ENCODE measurements around the gene PCED1B.
"Not testable (repeated sequence)": the region's sequence is repeated elsewhere in the genome, so short reads cannot be mapped to it uniquely, and the experiment has no call there.

Gene PCED1B

DNA sequence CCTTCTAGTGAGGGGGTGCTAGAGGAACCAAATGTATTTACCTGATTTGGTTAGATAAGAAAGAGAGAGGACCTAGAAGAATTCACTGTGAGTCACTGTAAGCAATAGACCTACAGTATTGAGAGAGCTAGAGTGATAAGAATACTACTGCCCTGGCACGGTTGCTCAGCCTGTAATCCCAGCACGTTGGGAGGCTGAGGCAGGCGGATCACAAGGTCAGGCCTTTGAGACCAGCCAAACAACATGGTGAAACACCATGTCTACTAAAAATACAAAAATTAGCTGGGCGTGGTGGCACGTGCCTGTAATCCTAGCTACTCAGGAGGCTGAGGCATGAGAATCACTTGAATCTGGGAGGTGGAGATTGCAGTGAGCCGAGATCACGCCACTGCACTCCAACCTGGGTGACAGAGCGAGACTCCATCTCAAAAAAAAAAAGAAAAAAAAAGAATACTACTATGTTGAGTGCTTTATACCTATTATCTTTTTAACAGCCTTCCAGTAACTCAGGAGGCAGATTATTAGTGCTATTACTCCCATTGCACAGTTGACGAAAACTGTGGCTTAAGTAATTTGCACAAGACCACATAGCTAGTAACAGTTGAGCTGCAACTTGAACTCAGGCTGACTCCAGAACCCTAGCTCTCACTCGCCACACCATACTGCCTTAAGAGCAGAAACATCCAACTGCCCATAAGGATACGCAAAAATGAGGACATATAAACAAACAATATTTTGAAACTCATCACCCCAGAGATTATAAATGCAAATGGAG is 102.9 kb downstream of the PCED1B start:
- not testable (repeated sequence) for FAIRE-seq

DNA sequence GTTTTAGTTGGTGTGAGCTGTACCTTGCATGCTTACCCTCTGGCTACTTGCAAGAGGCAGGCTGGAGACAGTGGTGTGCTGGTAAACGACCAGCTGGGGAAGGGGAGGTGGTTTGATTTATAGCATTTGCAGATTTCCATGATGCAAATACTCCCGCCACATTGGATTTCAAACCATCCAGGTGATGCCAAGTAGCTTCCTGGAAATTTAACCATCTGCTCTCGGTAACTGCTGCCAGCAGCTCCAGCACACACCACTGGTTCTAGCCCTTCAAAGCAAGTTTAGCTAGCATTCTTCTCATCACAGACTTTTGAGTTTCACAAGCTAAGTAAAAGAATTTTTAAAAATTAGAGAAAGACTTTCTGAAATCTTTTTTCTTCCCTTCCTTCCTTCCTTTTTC is 104.8 kb downstream of the PCED1B start:
- FAIRE-seq: no peak

DNA sequence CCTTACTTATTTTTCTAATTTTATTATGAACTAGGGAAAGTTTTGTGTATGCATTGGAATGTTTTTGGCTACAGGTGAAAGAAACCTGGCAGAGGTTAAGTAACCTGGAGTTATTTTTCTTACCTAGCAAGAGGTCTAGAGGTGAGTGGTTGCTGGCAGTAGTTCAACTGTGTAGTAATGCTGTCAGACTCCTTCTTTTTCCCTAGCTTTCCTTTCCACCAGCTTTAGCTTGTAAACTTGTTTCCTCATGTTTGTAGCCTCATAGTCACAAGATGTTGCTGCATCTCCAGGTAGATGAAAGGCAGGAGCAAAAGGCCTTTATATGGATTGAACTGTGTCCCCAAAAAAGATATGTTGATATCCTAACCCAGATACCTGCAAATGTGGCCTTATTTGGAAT is 105.4 kb downstream of the PCED1B start:
- FAIRE-seq: no peak

DNA sequence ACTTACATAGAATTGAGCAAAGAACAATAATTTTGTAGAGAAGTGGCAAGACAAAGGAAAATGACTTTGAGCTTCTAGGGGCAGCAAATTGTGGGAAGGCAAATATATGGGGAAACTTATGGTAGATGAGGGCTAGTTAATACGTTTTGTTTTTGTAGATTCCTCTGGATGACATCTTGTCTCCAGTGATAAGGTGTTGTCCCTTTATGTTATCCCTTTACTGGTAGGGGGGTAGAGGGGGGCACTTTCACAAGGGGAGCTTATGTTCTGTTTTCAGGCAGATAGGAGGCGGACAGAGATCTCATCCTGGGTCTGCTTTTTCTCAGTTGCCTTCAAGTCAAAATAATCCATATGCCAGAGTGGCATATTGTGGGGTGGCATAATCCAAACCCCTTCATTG is 106.8 kb downstream of the PCED1B start:
- no peak for FAIRE-seq

DNA sequence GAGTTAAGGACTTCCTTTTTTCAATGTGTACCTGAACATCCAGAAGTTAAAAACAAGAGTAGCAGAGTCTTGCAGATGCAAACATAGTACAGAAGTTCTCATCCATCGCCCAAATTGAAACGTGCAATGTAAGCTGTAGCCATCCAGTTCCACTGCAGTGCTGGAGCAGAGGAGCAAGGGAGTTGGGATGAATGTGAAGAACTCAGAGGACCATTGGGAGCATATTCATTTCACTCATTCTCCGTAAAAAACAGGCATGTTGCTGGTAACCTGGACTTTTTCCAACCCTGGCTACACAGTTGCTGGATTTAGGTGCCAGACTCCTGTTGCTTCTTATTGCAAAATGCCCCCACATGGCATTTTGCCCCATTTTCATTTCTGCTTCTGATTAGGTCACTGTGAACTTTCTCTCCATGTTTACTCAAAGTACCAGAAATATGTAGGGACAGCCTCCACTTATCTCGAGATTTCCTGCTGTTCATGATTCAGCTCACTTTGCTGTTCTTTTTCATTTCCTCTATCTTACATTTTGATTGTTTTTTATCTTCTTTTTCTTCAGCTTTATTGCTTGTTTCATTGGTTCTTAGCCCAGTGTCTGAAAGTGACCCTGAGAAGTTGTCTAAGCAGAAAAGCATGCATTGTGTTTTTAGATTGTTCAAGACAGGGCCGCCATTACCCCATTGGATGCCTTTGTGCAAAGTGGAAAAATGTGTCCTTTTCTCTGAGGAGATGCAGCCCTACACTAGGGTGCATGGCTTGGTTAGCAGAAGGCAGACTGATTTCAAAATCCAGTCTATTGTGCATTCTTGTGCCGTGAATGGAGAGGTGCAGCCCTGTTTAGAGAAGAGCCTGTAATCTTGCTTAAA is 109.4 kb downstream of the PCED1B start:
- FAIRE-seq: no peak

DNA sequence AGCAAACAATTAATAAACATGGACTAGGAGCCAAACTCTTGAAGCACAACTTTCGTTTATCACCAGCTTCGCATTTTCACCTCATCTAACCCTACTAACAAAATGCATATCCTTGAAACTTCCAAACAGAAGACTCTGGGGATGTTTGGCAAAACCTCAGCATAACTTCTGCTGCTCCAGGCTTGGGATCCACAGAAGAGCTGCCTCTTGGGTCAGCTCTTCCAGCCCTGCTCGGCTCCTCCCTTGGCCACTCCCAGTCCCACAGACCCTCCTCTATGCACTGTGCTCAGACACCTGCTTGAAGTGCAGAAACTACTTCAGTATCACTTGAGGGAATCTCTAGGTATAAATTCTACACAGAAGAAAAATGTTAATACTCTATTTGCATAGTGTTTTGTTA is 110.3 kb downstream of the PCED1B start:
- FAIRE-seq: no peak

DNA sequence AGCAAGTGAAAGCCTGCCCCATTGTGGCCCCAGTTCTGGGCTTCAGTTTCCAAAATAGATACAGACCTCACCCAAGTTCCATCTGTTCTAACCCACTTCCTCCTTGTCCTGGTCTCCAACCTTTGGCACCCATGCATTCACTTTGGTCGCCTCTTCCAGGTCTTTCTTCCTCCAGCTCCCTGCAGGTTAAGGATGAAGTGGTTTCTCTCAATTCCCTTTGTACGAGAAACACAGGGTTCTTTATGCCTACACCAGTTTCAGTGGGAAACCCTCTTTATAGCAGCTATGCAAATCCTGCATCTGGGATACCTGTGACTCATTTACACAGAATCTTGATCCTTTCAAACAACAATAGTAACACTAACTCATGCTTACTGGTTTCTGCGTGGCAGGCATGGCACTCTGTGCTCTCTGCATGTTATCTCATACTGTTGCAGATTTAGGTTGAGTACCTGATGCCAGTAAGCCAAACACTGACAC is 110.9 kb downstream of the PCED1B start:
- FAIRE-seq: no peak

DNA sequence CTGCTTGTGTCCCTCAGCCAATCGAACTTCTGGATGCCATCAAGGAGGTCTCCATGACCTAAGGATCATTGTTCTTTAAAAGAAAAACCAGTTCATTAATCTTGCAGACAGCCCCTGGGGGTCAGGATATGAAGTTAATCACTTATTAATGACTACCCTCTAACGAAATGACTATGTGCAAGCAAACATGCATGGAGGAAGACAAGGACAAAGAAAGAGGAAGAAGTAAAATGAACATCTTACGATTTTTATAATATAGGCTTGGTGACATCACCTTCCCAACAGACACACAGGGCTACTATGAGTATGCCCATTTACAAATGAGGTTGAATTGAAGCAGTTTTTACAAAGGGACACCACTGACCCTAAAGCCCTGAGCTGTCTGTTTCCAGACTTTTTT is 111.5 kb downstream of the PCED1B start:
- no peak for FAIRE-seq

DNA sequence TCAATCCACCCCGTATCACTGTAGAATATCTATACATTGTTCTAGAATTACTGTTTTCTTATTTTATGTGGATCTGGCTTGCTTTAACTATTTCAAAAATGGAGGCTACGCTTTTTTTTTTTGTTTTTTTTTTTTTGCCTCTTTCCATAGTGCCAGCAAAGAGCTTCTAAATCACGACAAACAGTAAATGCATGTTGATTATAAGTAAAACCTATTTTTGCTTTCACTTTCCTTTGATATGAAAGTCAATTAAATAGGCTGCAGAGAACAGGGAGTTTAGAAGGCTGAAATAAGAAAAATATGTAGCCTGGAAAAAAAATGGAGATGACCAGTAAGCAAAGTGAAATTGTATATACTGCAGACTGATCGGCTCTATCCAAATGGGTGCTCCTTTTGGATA is 112.6 kb downstream of the PCED1B start:
- FAIRE-seq: no peak

DNA sequence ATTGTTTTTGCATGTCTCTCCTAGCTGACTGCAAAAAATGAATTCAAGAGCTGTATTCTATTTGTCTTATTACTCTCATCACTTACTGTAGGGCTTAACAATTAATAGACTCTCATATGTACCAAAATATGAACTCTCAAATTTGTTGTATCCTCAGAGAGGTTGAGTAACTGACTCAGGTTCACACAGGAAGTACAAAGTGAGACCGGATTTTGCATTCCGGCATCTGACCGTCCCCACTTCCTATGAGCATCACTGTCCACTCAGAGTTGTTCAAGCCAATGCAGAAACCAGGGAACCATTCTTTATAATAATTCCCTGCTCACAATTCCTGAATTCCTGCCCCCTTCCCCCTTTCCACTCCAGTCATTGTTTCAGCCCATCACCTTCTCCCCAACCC is 113.6 kb downstream of the PCED1B start:
- no peak for FAIRE-seq

DNA sequence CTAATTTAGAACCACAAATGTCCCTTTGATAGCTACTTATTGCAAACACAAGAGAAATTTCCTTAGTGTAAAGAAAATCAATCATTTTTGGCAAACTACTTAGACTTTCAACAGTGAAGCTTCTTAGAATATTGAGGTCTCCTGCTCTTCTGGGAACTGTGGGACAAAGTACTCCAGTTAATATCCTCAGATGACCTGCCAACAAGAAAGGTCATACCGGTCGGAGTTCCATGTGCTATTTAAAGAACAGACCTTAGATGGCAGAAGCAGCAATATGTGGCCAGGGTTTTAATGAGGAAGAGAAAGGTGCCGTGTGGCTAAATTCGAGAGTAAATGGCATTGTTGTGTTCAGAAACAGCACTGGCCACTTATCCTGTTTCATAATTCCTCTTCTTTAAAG is 115.1 kb downstream of the PCED1B start:
- FAIRE-seq: no peak

DNA sequence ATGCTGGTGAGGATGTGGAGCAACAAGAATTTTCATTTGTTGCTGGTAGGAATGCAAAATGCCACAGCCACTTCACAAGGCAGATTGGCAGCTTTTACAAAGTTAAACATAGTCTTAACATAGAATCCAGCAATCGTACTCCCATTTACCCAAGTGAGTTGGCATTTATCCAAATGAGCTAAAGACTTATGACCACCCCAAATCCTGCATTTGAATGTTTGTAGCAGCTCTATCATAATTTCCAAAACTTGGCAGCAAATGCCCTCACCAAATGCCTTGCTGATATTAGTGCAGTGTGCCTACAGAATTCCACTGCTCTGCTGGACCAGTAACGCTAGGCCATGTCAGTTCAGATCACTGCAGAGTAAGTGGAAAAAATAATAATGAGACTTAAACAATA is 121.0 kb downstream of the PCED1B start:
- no peak for FAIRE-seq

DNA sequence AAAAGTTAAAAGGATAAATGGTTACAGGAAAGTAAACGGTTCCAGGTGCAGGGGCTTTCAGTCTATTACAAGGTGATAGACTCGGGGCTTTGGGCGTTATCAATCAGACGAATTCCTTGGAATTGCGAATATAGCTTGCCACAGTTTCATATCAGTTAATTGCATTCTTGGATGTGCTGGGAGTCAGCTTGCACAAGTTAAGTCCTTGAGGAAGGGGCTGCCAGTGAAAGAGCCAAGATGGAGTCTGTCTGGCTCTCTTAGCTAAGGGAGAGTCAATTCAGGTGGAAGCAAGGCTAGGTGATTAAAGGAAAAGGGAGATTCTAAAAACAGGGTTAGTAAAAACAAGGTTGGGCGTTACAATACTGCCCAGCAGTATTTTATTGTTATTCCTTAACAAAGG is 121.8 kb downstream of the PCED1B start:
- not testable (repeated sequence) for FAIRE-seq

DNA sequence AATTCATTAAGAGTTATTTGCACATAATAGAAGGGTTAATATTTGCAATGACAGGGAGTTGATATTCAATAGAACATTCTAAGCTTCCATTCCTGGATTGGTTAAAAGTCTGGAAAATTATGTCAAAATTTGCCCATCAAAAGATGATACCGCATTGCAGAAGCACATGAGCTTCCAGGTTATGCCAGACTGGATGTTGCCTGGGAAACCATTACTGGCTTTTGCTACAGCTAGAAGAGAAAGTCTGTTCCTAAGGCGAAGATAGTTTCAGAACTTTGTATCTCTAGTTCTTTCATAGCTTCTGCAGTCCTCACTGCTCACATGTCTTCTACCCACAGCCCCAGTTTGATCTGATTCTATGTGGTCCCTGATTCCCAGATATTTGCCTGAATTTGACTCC is 122.8 kb downstream of the PCED1B start:
- no peak for FAIRE-seq

DNA sequence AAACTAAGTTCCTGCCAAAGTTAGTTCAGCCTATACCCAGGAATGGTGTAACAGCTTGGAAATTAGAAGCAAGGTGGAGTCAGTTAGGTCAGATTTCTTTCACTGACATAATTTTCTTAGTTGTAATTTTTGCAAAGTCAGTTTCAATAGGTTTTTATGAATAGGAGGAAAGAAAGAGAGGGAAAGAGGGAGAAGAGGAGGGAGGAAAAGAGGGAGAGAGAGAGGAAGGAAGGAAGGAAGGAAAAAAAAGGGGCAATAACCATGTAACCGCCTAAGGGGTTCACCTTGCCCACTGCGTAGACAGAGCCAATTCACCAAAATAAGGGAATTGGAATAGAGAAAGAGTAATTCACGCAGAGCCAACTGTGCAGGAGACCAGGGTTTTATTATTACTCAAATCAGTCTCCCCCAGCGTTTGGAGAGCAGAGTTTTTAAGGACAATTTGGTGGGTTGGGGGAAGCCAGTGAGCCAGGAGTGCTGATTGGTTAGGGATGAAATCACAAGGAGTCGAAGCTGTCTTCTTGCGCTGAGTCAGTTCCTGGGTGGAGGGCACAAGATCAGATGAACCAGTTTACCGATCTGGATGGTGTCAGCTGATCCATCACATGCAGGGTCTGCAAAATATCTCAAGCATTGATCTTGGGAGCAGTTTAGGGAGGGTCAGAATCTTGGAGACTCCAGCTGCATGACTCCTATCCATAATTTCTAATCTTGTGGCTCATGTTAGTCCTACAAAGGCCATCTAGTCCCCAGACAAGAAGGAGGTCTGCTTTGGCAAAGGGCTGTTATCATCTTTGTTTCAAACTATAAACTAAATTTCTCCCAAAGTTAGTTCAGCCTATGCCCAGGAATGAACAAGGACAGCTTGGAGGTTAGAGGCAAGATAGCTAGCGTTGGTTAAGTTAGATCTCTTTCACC is 126.4 kb downstream of the PCED1B start:
- FAIRE-seq: no peak

DNA sequence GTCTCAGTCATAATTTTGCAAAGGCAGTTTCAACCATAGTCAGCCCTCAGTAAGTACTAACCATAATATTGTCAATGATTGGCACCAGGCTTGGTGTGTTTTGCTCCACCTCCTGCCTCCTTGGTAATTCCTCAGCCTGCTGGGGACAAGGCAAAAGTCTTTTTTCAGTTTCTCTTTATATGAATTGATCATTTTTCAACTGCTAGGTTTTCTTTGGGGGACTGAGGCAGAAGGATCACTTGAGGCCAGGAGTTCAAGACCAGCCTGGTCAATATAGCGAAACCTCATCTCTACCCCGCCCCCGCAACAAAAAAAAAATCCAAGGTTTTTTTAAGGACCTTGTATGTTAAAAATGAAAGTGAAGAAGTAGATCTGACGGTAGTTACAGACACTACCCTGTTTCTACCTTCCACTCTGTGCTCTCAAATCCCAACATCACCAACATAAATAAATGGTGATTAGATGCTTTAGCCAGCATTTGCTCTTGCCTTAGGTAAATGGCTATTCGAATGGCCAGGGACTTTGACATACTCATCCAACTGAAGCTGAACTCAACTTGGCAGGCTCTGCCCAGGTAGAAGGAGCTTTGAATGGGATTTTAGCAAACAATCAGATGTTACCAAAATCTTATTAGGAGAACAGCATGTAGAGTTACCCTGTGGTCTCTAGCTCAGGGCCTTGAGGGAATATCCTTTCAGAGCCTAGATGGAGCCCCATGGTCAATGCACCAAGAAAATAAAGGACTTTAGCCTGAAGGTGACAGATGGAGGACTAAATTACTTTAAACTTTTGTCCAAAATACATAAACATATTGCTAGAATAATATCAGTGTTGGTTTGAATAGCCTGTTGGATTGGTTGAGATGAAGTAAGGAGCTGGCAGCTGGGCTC is 127.3 kb downstream of the PCED1B start:
- FAIRE-seq: no peak

DNA sequence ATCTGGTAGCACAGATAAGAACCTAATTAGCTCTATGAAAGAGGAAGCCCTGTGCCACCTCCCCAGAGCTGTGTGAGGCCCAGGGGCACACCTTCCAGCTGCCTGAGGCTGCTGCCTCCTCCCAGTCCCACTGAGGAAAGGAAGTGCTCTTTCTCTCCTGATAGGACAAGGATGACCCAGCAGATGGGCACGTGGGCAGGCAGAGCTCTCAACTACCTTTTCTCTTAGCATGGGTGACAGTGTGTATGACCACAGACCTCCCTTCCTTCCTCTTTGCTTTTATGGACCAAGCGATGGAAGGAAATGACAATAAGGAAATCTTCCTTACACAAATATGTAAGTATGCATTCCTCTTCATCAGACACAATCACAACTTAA is 127.9 kb downstream of the PCED1B start:
- FAIRE-seq: no peak

DNA sequence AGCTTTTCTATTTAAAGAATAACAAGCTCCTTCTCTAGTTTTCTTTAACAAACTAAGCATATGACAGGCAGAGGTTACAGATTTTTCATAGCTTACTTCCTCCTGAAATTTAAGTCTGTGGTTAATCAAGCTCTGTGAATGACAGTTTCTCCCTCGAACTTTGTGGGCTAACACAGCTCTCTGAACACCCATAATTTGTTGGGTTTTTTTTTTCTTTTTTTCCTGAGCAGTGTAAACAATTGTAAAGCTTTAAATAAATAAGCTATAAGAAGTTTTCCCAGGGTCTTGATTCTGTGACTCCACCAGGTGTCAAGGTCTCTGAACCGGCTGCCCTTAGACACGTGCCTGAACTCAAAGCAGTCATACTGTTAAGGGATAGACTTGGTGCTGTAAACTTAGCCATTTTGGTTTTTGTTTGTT is 128.4 kb downstream of the PCED1B start:
- FAIRE-seq: no peak

DNA sequence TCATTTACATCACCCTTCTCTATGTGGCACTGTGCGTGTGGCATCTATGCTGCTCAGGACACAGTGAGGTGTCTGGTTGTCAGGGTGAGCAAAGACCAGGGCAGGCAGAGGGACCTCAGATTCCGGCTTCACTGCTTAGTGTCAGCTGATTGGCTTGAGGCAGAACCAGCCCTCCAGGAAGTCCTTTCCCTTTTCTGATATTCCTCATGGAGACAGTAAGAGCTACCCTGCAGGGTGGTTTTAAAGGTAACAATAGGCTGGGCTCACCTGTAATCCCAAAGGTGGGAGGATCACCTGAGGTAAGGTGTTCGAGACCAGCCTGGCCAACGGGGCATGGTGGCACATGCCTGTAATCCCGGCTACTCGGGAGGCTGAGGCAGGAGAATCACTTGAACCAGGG is 129.6 kb downstream of the PCED1B start:
- no peak for FAIRE-seq

DNA sequence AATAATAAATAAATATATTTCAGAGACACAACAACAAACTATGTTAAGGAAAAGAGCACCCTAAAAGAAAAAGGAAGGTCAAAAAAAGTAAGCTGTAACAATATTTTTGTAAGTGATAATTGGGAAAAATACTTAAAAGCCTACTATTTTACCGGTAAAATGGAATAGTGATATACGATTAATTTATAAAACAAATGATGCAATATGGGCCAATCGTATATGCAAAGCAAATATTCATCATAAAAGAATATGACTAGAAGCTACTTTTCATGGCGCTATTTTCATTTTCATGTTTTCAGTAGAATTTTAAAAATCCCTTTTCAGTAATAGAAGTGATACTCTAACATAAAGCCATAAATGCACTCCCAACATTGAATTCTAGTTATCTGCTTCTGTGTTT is 131.4 kb downstream of the PCED1B start:
- no peak for FAIRE-seq

DNA sequence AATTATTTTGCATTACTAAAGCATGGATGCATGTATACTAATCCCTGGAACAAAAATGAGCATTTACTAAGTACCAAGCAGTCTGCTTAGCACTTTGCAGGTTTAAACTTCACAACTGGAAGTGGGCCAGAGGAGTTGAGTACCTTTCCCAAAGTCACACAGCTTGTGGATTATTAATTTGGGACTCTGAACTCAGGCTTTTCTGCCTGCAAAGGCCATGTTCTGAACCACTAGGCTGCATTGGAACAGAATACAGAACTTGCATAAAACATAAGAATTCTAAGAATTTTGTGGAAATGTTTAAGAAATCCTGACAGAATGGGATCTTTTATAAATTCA is 133.2 kb downstream of the PCED1B start:
- no peak for FAIRE-seq

DNA sequence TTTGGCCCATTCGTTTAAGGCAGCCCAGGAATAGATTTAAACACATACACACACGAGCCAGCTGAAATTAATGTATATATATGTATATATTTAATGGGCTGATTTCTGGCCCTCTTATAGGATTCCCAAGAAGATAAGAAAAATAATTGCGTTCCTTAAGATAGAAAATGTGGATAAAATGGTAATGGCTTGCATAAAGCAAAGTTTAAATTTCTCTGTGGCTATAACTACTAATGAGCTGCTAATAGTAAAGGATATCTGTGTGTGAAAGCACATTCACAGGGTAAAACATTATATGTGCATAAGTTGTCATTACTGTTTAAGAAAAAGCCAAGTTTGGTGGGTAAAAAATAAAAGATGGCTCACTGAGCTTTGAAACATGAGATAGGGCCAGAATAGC is 134.0 kb downstream of the PCED1B start:
- no peak for FAIRE-seq

Data from A204.1 (cell line).